Measurements from ENCODE around the gene TMEM238L.

DNA sequence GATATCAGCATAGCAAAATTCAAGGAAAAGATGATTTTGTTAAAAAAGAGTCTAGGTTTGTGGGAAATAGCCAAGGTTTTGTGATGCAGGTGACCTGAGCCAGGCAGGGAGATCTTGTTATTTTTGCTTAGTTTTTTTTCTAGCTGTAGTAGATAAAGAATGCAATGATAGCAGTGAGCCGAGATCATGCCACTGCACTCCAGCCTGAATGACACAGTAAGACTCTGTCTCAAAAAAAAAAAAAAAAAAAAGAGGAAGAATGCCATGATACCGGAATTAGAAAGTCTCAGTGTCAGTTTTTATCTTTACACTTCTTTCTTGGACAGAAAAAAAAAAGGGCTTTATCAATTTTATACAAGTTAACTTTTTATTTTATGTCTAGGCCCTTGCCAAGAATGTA is 27.5 kb downstream of the TMEM238L start:
- TF ChIP-seq, protein P1, sequence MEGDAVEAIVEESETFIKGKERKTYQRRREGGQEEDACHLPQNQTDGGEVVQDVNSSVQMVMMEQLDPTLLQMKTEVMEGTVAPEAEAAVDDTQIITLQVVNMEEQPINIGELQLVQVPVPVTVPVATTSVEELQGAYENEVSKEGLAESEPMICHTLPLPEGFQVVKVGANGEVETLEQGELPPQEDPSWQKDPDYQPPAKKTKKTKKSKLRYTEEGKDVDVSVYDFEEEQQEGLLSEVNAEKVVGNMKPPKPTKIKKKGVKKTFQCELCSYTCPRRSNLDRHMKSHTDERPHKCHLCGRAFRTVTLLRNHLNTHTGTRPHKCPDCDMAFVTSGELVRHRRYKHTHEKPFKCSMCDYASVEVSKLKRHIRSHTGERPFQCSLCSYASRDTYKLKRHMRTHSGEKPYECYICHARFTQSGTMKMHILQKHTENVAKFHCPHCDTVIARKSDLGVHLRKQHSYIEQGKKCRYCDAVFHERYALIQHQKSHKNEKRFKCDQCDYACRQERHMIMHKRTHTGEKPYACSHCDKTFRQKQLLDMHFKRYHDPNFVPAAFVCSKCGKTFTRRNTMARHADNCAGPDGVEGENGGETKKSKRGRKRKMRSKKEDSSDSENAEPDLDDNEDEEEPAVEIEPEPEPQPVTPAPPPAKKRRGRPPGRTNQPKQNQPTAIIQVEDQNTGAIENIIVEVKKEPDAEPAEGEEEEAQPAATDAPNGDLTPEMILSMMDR (IDR thresholded peaks at IDR 0.05; ENCODE audit: low read length) = no peak
- no peak for TF ChIP-seq EZH2 (IDR thresholded peaks at IDR 0.05; ENCODE audit: borderline replicate concordance, low read length)
